Activated naive CD8-positive, alpha-beta T cell treated with anti-CD3 and anti-CD28 coated beads for 36 hours (primary cell): ENCODE measurements around the gene FAM124A. TPM values are rescaled to one million over a fixed set of nuclear protein-coding genes. Genes with fewer than 3 reads are reported as not detected.
"Not testable (repeated sequence)": the region's sequence is repeated elsewhere in the genome, so short reads cannot be mapped to it uniquely, and the experiment has no call there.

ENCODE experiments used
- DNase-seq: peaks from one replicate; pipeline ENCODE4 v3.0.0; 2021
- H3K27ac Mint-ChIP-seq: one replicate; pipeline ENCODE4 v1.8.0; 2022; ENCODE audit warnings: mild to moderate bottlenecking, moderate library complexity, mixed read lengths
- H3K27me3 Mint-ChIP-seq: one replicate; pipeline ENCODE4 v1.8.0; 2022; ENCODE audit warnings: mild to moderate bottlenecking, mixed read lengths
- H3K36me3 Mint-ChIP-seq: one replicate; pipeline ENCODE4 v1.8.0; 2021; ENCODE audit warnings: mild to moderate bottlenecking, mixed read lengths
- H3K4me1 Mint-ChIP-seq: one replicate; pipeline ENCODE4 v1.8.0; 2021; ENCODE audit warnings: mixed read lengths
- H3K4me3 Mint-ChIP-seq: one replicate; pipeline ENCODE4 v1.8.0; 2022; ENCODE audit warnings: mild to moderate bottlenecking, moderate library complexity, mixed read lengths
- H3K9me3 Mint-ChIP-seq: one replicate; pipeline ENCODE4 v1.8.0; 2022; ENCODE audit warnings: mixed read lengths
- total RNA-seq, 2 experiments: library from RNA; stranded (reverse); gene quantifications; one replicate each; pipeline ENCODE4 v1.2.3, GENCODE V29; 2021

FAM124A gene
- total RNA-seq, 2 experiments from 2014 or later: 0.21 to 0.30 TPM

GRCh38 chr13:51262501-51263211 is 40.5 kb downstream of the FAM124A start:
- no peak for DNase-seq
- Mint-ChIP-seq H3K9me3 (no peaks in the 10 kb centered on the region), H3K36me3 (no peaks in the 10 kb centered on the region), H3K27ac (no peak overlapping the region), H3K4me1 (no peaks in the 10 kb centered on the region), H3K4me3 (no peak overlapping the region), H3K27me3 (no peaks in the 10 kb centered on the region)

DNA sequence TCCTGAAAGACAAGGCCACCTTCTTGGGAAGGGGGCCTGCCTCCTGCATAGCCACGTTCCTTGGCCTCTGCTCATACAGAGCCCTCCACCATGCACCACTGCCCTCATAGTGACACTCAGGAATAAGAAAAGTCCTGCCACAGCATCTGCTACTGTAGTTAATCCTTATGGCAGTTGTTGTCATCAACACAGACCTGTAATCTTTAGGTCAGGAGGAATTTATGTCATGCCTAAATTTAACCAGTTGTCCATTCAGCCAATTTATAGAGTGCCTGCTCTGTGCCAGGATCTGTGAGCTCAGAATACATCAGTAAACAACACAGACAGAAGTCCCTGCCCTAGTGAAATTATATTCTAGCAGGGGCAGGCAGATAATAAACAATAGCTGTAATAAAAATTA is 44.4 kb downstream of the FAM124A start:
- DNase-seq: no peak
- Mint-ChIP-seq H3K9me3 (no peaks in the 10 kb centered on the region), H3K4me1 (no peaks in the 10 kb centered on the region), H3K27ac (no peak overlapping the region), H3K4me3 (no peak overlapping the region), H3K27me3 (no peaks in the 10 kb centered on the region), H3K36me3 (no peaks in the 10 kb centered on the region)

GRCh38 chr13:51267622-51268021 is 45.4 kb downstream of the FAM124A start:
- H3K4me3 Mint-ChIP-seq: no peak overlapping the region

GRCh38 chr13:51269039-51269438 is 46.8 kb downstream of the FAM124A start:
- H3K36me3 Mint-ChIP-seq: no peaks in the 10 kb centered on the region
- no peak overlapping the region for H3K4me3 Mint-ChIP-seq
- no peaks in the 10 kb centered on the region for H3K9me3 Mint-ChIP-seq
- DNase-seq: no peak
- no peaks in the 10 kb centered on the region for H3K27me3 Mint-ChIP-seq
- H3K4me1 Mint-ChIP-seq: no peaks in the 10 kb centered on the region
- no peak overlapping the region for H3K27ac Mint-ChIP-seq

More at GRCh38 chr13:51267622-51268021, 45.4 kb downstream of the FAM124A start:
- Mint-ChIP-seq H3K9me3 (no peaks in the 10 kb centered on the region), H3K27ac (no peak overlapping the region), H3K27me3 (no peaks in the 10 kb centered on the region), H3K4me1 (no peaks in the 10 kb centered on the region), H3K36me3 (no peaks in the 10 kb centered on the region)
- no peak for DNase-seq

- no peak overlapping the region for H3K4me3 Mint-ChIP-seq
- no peaks in the 10 kb centered on the region for H3K27me3 Mint-ChIP-seq
- DNase-seq: no peak
- no peaks in the 10 kb centered on the region for H3K4me1 Mint-ChIP-seq
- no peak overlapping the region for H3K27ac Mint-ChIP-seq
- no peaks in the 10 kb centered on the region for H3K36me3 Mint-ChIP-seq
- no peaks in the 10 kb centered on the region for H3K9me3 Mint-ChIP-seq
These were observed 48.6 kb downstream of the FAM124A start for GRCh38 chr13:51270623-51271415.

DNA sequence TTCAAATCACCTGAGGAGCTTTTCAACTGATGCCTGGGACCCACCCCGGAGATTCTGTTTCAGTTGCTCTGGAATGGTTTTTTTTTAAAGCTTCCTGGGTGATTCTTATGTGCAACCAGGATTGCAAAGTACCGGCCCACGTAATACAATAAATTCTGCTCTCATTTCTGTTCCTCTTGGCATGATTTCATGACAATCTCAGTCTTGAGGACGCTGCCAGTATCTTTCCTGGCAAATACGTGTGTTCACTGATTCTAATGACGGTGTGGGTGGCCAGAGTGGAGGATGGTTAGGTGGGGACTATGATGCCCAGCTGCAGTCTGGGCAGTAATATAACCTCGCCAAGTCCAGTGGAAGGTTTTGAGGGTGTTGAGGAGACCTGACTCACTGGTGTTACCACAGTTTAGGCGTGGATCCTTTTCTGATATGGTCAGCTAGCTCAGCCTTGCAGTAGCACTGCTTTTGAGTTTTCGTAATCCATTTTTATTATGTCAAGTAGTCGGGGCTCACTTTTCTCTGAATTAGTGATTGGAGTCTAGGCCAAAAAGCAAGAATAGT is 49.4 kb downstream of the FAM124A start:
- Mint-ChIP-seq H3K4me3 (no peak overlapping the region), H3K9me3 (no peaks in the 10 kb centered on the region), H3K27ac (no peak overlapping the region), H3K36me3 (no peaks in the 10 kb centered on the region), H3K27me3 (no peaks in the 10 kb centered on the region), H3K4me1 (no peaks in the 10 kb centered on the region)
- DNase-seq: no peak

GRCh38 chr13:51275101-51275500 is 52.9 kb downstream of the FAM124A start:
- no peak overlapping the region for H3K27ac Mint-ChIP-seq
- no peaks in the 10 kb centered on the region for H3K9me3 Mint-ChIP-seq
- no peaks in the 10 kb centered on the region for H3K27me3 Mint-ChIP-seq
- peaks cover 2% of the 10 kb centered on the region for H3K4me1 Mint-ChIP-seq
- no peaks in the 10 kb centered on the region for H3K36me3 Mint-ChIP-seq
- H3K4me3 Mint-ChIP-seq: no peak overlapping the region
- DNase-seq: no peak

GRCh38 chr13:51276636-51277035 is 54.4 kb downstream of the FAM124A start:
- no peak for DNase-seq
- Mint-ChIP-seq H3K9me3 (no peaks in the 10 kb centered on the region), H3K36me3 (no peaks in the 10 kb centered on the region), H3K27me3 (peaks cover 4% of the 10 kb centered on the region), H3K4me3 (no peak overlapping the region), H3K27ac (no peak overlapping the region), H3K4me1 (peaks cover 2% of the 10 kb centered on the region)

DNA sequence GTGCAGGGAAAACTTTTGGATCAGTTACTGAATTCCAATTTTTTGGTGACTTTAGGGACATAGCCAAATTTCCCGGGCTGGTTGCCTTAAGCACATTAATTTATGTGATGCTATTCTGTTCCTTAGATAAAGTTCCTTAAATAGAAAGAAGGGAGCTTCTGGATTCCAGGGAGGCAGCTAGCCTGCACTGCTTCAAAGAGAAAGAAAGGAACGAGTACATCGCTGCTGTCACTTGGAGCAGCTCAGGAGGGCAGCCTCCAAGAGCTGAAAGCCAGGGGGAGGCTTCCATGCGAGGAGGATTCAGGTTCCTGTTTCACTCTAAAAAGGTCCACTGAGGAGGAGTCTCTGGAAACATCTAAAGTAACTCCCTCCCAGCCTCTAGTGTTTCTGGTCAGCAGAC is 55.7 kb downstream of the FAM124A start:
- H3K27me3 Mint-ChIP-seq: peaks cover 4% of the 10 kb centered on the region
- DNase-seq: no peak
- no peaks in the 10 kb centered on the region for H3K36me3 Mint-ChIP-seq
- no peaks in the 10 kb centered on the region for H3K9me3 Mint-ChIP-seq
- H3K4me1 Mint-ChIP-seq: peaks cover 2% of the 10 kb centered on the region
- no peak overlapping the region for H3K27ac Mint-ChIP-seq
- no peak overlapping the region for H3K4me3 Mint-ChIP-seq

DNA sequence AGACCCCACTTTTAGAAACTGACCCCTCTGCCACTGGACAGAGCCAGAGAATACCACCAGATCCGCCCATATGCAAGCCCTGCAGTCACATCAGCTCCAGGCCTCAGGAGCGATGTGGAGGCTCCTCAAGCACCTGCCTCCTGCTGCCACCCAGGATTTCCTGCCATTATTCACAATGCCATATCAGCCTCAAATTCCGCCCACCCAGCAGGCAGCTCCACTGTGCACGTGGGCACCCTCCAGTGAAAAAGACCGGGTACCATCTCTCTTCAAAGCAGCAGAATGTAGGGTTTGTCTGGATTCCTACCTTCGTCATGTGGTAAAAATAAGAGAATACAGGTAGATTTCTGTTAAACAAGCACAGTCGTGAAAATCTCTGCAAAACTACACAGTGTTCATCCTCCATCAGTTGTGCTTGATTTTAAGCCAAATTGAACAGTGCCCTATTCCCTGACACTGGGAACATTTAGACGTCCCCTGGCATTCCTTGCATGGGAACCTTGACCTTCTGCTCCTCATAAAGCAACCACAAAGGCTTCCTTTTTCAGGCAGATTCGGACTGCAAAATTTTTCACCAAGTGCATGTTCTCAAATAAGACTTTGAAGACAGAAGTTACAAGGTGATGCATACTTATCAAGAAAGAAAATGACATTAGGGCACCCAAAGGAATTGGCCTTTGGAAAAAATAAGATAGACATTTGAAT is 56.4 kb downstream of the FAM124A start:
- Mint-ChIP-seq H3K9me3 (no peaks in the 10 kb centered on the region), H3K4me3 (no peak overlapping the region), H3K27me3 (peaks cover 4% of the 10 kb centered on the region), H3K4me1 (peaks cover 4% of the 10 kb centered on the region), H3K27ac (no peak overlapping the region), H3K36me3 (no peaks in the 10 kb centered on the region)
- no peak for DNase-seq

DNA sequence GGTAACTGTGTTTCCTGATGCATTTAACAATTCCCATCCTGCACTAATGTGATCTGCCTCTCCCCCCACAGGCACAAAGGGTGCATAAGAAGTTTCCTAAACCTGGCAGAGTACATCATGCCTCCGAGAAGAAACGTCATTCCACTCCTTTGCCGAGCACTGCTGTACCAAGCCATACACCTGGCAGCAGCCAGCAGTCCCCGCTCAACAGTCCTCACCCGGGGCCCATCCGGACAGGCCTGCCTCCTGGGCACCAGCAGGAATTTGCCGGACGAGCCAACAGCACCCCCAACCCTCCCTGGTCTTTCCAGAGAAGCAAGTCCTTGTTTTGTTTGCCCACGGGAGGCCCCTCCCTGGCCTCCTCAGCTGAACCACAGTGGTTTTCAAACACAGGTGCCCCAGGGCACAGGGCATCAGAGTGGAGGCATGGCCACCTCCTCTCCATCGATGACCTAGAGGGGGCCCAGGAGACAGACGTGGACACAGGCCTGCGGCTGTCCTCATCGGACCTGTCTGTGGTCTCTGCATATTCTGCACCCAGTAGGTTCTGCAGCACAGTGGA is 58.3 kb downstream of the FAM124A start:
- DNase-seq: no peak
- peaks cover 5% of the 10 kb centered on the region for H3K4me1 Mint-ChIP-seq
- no peak overlapping the region for H3K27ac Mint-ChIP-seq
- H3K27me3 Mint-ChIP-seq: peaks cover 7% of the 10 kb centered on the region
- no peak overlapping the region for H3K4me3 Mint-ChIP-seq
- no peaks in the 10 kb centered on the region for H3K9me3 Mint-ChIP-seq
- no peaks in the 10 kb centered on the region for H3K36me3 Mint-ChIP-seq

DNA sequence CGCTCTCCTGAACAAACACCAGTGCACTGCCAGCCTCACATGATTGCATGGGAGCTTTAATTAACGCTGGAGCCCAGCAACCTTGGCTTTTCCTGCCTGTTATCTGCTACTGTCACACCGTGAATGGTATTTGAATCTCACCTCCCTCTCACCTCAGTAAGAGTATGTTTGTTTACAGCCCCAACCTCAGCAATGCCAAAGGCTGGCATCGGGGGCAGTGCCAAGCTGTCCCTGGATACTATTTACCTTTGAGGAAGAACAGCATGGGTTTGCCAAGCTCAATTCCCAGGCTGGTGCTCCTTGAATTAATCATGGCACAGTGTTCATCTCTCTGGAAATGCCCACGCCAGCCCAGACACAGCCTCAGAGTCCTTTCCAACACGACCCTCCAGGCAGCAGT is 60.1 kb downstream of the FAM124A start:
- H3K4me1 Mint-ChIP-seq: peaks cover 3% of the 10 kb centered on the region
- H3K27me3 Mint-ChIP-seq: peaks cover 7% of the 10 kb centered on the region
- H3K9me3 Mint-ChIP-seq: no peaks in the 10 kb centered on the region
- no peak overlapping the region for H3K4me3 Mint-ChIP-seq
- no peaks in the 10 kb centered on the region for H3K36me3 Mint-ChIP-seq
- H3K27ac Mint-ChIP-seq: no peak overlapping the region
- no peak for DNase-seq

GRCh38 chr13:51282923-51283322 is 60.7 kb downstream of the FAM124A start:
- not testable (repeated sequence) for H3K27ac Mint-ChIP-seq, H3K4me1 Mint-ChIP-seq, H3K27me3 Mint-ChIP-seq, H3K9me3 Mint-ChIP-seq, H3K4me3 Mint-ChIP-seq, H3K36me3 Mint-ChIP-seq, DNase-seq

DNA sequence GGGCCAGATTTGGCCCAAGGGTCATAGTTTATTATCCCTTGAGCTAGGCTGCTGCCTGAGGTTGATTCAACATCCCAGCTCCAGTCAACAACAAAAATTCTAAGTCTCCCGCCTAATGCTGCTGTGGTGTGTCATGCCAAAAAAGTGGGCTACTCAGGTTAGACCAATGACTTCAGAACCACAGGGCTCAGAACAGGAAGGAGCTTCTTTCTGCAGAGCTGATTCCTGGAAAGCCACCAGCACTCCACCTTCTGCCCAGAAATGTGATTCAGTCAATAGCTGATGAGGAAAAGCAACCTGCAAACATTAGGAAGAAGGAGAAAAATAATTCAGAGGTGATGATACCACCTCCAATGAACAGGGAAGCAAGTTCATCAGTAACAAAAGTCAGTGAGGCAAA is 61.2 kb downstream of the FAM124A start:
- Mint-ChIP-seq H3K27me3 (peaks cover 7% of the 10 kb centered on the region), H3K4me3 (no peak overlapping the region), H3K4me1 (peaks cover 3% of the 10 kb centered on the region), H3K9me3 (no peaks in the 10 kb centered on the region), H3K27ac (no peak overlapping the region), H3K36me3 (no peaks in the 10 kb centered on the region)
- DNase-seq: no peak

DNA sequence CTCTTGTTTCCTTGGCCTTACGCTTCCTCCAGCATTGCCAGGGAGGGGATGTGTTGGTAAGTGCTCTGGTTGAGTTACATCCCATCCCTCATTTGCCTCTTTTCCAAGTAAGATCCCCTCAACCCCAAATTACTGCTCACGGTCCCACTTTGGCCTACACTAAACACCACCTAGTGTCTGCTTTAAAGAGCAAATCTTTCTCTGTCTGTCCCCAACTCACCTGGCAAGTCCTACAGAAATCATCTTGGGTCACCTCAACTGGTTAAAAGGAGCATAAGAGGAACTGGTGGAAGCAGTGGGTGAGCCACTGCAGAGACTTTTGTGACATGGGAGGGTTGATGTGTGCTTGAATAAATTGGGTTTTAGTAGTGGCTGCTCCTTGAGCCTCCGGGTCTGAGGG is 62.1 kb downstream of the FAM124A start:
- peaks cover 3% of the 10 kb centered on the region for H3K4me1 Mint-ChIP-seq
- peaks cover 7% of the 10 kb centered on the region for H3K27me3 Mint-ChIP-seq
- H3K36me3 Mint-ChIP-seq: no peaks in the 10 kb centered on the region
- no peak for DNase-seq
- no peak overlapping the region for H3K4me3 Mint-ChIP-seq
- H3K27ac Mint-ChIP-seq: no peak overlapping the region
- H3K9me3 Mint-ChIP-seq: no peaks in the 10 kb centered on the region
